GM13977 (cell line): Measurements from ENCODE around the gene HPDL.
"Not testable (repeated sequence)": the region's sequence is repeated elsewhere in the genome, so short reads cannot be mapped to it uniquely, and the experiment has no call there.

Source experiments
- DNase-seq: peaks from one replicate; pipeline ENCODE4 v3.0.0; 2012; ENCODE audit warnings: low spot score
- in situ Hi-C: fragments of 300-500 bp; cut with MboI; formaldehyde crosslinking; loops from one replicate; pipeline ENCODE4 v1.12.0; 2022; ENCODE audit warnings: low sequenced_read_pairs, low pct_unique_long_range_greater_than_20kb, mixed read lengths, inconsistent platforms; ENCODE audit not compliant: unreplicated experiment
- TF ChIP-seq, protein P1 (sequence below): IDR thresholded peaks from 2 replicates; pipeline ENCODE4 v1.5.1; 2012; ENCODE audit warnings: mild to moderate bottlenecking, control low read depth; ENCODE audit not compliant: insufficient read depth; ENCODE audit errors: extremely low read depth, missing control alignments

The HPDL gene

DNA sequence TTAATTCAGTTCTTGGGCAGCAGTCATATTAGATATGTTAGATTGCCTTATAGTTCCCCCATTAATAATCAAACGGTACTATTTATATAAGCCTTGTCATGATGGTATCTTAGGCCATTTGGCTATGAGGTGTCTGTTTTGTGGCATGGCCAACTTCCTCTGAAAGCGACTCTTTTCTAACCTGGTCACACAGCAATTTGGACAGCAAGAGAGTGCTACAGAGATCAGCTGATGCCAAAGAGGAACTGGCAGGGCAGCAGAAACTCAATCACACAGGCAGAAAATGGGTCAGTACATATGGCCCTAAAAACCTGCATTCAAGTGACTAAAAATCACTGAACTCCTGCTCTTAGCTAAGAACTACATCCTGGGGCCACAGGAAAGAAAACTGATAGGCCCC is 27.0 kb downstream of the HPDL start:
- in situ Hi-C loops: no loop called here
- TF ChIP-seq, protein P1, sequence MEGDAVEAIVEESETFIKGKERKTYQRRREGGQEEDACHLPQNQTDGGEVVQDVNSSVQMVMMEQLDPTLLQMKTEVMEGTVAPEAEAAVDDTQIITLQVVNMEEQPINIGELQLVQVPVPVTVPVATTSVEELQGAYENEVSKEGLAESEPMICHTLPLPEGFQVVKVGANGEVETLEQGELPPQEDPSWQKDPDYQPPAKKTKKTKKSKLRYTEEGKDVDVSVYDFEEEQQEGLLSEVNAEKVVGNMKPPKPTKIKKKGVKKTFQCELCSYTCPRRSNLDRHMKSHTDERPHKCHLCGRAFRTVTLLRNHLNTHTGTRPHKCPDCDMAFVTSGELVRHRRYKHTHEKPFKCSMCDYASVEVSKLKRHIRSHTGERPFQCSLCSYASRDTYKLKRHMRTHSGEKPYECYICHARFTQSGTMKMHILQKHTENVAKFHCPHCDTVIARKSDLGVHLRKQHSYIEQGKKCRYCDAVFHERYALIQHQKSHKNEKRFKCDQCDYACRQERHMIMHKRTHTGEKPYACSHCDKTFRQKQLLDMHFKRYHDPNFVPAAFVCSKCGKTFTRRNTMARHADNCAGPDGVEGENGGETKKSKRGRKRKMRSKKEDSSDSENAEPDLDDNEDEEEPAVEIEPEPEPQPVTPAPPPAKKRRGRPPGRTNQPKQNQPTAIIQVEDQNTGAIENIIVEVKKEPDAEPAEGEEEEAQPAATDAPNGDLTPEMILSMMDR: no peak
- no peak for DNase-seq

DNA sequence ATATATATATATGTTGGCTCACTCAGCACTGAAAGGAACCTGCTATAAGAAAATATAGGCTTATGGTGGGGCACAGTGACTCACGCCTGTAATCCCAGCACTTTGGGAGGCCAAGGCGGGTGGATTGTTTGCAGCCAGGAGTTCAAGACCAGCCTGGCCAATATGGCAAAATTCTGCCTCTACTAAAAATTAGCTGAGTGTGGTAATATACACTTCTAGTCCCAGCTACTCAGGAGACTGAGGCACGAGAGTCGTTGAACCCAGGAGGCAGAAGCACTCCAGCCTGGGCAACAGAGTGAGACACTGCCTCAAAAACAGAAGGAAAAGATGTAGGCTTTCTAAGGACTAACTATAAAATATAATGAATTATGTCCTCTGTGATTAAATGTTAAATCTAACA is 28.1 kb downstream of the HPDL start:
- DNase-seq: no peak
- in situ Hi-C loops: loop anchor here (5.0 kb wide), 1 partner anchor 137 kb away; the partner anchor contains the start of gene TESK2
- TF ChIP-seq, protein P1: no peak

DNA sequence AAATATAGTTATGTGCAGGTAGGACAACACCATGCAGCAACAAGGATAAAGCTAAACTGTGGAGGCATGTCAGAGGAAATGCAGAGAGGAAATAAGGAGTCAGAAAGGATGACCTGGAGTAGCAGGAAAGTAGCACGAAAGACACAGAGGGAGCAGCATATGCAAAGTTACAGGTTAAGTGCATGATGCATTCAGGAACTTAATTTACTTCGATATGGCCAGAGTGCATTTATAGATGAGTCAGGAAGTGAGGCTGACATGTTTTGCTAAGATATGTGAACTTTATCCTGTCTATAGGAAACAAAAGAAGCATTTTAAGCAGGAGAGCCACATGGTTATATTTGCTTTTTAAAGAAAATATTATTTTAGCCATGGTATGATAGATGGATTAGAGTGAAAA is 29.0 kb downstream of the HPDL start:
- in situ Hi-C loops: loop anchor here (5.0 kb wide), 1 partner anchor 137 kb away; the partner anchor contains the start of gene TESK2
- TF ChIP-seq, protein P1: no peak
- no peak for DNase-seq

DNA sequence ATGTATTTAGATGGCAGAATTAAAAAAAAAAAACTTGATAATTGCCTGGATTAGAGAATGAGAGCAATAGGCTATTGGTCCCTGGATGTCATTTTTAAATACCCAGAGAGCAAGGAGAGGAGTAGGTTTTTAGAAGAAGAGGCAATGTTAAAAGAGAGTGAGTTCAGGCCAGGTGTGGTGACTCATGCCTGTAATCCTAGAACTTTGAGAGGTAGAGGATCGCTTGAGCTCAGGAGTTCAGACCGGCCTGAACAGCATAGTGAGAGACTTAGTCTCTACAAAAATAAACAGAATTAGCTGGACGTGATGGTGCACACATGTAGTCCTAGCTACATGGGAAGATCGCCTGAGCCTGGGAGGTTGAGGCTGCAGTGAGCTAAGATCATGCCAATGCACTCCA is 29.5 kb downstream of the HPDL start:
- in situ Hi-C loops: loop anchor here (5.0 kb wide), 1 partner anchor 136 kb away; the partner anchor contains the start of gene TESK2
- TF ChIP-seq, protein P1: no peak
- no peak for DNase-seq

DNA sequence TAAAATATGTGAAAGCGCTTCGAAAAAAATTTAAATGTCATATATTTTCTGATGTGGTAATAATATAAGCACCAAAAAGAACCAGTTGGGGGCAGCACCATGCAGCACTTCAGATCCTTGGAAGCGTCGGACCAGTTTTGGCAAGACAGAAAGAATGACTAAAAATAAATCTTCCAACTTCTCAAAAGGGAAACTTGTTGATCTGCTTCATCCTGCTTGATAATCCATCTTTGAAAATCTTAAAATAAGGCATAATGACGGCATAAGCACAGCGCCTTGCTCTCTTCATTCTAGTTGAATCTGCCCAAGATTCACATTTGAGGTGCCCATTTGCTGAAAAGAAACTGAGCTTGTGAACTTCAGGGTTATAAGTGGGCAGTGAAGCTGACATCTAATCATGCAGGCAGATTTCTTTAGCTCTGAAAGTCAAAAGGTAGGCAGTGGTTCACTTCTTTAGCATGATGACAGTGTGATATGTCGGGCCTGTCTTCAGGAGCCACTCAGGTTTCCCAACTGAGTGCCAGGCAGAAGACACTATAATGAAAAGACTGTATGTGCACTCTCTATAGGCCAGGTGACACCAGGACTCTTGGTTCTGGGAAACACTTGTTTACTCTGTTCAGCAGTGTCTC is 33.3 kb downstream of the HPDL start:
- TF ChIP-seq, protein P1: peak; percentile 72
- no peak for DNase-seq
- in situ Hi-C loops: loop anchor here (5.0 to 10.0 kb wide), 3 partner anchors 55 to 215 kb away; partner anchors contain the start of gene TESK2

DNA sequence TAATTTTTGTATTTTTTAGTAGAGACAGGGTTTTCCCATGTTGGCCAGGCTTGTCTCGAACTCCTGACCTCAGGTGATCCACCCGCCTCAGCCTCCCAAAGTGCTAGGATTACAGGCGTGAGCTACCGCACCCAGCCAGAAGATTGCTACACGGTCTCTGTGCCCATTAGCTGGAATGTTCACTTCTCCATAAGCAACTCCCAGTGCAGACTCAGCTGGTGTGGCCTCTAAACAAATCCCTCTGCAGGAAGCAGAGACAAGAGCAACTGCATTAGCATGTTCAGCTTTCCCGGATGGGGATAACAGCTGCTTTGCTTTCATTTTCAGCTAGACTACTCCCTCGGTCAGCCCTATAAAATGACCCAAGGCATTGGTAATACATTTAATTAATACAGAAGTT is 34.3 kb downstream of the HPDL start:
- in situ Hi-C loops: loop anchor here (10.0 kb wide), 2 partner anchors 56 to 214 kb away; no protein-coding TSS in a partner anchor
- DNase-seq: not testable (repeated sequence)

DNA sequence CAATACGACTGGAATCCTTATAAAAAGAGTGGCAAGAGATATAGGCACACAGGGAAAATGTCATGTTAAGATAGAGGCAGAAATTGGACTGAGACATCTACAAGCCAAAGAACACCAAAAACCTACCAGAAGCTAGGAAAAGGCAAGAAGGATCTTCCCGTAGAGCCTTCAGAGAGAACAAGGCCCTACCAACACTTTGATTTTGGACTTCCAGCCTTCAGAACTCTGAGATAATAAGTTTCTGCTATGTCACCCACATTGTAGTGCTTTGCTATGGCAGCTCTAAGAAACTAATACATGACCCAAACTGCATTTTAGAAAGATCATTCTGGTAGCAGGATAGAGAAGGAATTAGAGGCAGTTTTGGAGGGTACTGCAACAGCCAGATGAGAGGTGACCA is 37.6 kb downstream of the HPDL start:
- TF ChIP-seq, protein P1: no peak
- no peak for DNase-seq
- in situ Hi-C loops: loop anchor here (10.0 kb wide), 2 partner anchors 59 to 211 kb away; no protein-coding TSS in a partner anchor
